Stimulated activated CD4-positive, alpha-beta T cell treated with anti-CD3 and anti-CD28 coated beads, Interleukin-1b, Interleukin-23, amount 100 ng/mL, for 24 hours (primary cell): ENCODE measurements around the gene MOB3A.
"Not testable (repeated sequence)": the region's sequence is repeated elsewhere in the genome, so short reads cannot be mapped to it uniquely, and the experiment has no call there.

Experiments
- DNase-seq, 4 experiments: peaks; one replicate each; pipeline ENCODE4 v3.0.0-alpha.2; 2020; ENCODE audit warnings: low read depth in 4 of 4, low spot score in 1 of 4

Gene MOB3A

GRCh38 chr19:2109046-2109864, 13.1 kb upstream of the MOB3A start:
- DNase-seq, result no peak

GRCh38 chr19:2108251-2109016, 12.3 kb upstream of the MOB3A start:
- DNase-seq, result no peak

- DNase-seq, result no peak
Observed at GRCh38 chr19:2103045-2103707, 7.0 kb upstream of the MOB3A start.

- DNase-seq, result no peak
Observed at GRCh38 chr19:2101417-2102335, 5.5 kb upstream of the MOB3A start.

GRCh38 chr19:2100719-2101061, 4.6 kb upstream of the MOB3A start:
- DNase-seq, result no peak

GRCh38 chr19:2099937-2100718, 4.0 kb upstream of the MOB3A start:
- no peak for DNase-seq

- DNase-seq, result no peak
Observed at GRCh38 chr19:2099054-2099501, 3.0 kb upstream of the MOB3A start.

- DNase-seq, result no peak
Observed at GRCh38 chr19:2097886-2098327, 1.8 kb upstream of the MOB3A start.

- peak in 1 of 4 experiments; percentile 61 for DNase-seq
Observed at GRCh38 chr19:2097203-2097885, 1.2 kb upstream of the MOB3A start.

- DNase-seq, result peak; percentile 99 to 100 (median 100)
Observed at GRCh38 chr19:2096480-2097202, 515 bp upstream of the MOB3A start, which contains the start of gene IZUMO4. Gene IZUMO4 (plus strand): TSS chr19:2096915. CDS start chr19:2096946, 31 bp downstream.

- not testable (repeated sequence) for DNase-seq
Observed at GRCh38 chr19:2091926-2092525, 4.1 kb downstream of the MOB3A start.

- no peak for DNase-seq
Observed at GRCh38 chr19:2089727-2090053, 6.4 kb downstream of the MOB3A start.

GRCh38 chr19:2089001-2089711, 7.0 kb downstream of the MOB3A start:
- no peak for DNase-seq

- no peak for DNase-seq
Observed at GRCh38 chr19:2087621-2088100, 8.5 kb downstream of the MOB3A start.

- DNase-seq, result peak in 1 of 4 experiments; percentile 60
Observed at GRCh38 chr19:2086695-2087620, 9.2 kb downstream of the MOB3A start.

GRCh38 chr19:2084993-2085720, 11.0 kb downstream of the MOB3A start:
- peak; percentile 80 to 94 (median 82) for DNase-seq
